GM04504 (cell line): Measurements from ENCODE around the gene TMEM147.
A peak's percentile ranks its signal among the peaks of the same experiment; 100 is the strongest.

Experiments used
- DNase-seq: peaks from one replicate; pipeline ENCODE4 v3.0.0-alpha.2; 2012; ENCODE audit warnings: low read depth

TMEM147 gene

DNA sequence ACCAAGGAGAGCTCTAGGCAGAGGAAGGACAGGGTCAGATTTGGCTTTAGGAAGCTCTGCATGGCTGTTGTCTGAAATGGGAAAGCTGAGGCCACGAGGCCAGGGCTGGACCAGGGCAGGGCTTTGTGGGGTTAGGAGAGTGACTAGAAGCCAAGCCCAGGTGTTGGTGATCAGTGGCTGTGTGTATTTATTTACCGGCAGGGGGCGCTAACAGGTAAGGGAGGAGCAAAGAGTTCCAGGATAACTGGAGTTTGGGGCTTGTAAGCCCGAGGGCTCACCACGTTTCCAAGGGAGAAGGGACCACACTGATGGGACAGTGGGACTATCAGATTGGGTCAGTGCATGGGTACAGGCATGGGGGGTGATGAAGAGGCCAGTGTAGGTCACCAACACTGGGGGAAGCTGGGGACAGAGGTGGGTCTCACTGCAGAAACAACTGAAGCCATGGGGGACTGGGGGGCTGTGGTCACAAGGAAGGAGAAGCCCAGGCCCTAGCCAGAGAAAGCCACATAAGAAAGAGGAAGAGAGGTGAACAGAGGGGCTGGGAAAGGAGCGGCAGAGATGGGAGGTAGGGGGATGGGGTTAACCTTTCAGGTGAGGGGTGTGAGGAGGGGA is 3.9 kb downstream of the TMEM147 start:
- DNase-seq = peak; percentile 29

DNA sequence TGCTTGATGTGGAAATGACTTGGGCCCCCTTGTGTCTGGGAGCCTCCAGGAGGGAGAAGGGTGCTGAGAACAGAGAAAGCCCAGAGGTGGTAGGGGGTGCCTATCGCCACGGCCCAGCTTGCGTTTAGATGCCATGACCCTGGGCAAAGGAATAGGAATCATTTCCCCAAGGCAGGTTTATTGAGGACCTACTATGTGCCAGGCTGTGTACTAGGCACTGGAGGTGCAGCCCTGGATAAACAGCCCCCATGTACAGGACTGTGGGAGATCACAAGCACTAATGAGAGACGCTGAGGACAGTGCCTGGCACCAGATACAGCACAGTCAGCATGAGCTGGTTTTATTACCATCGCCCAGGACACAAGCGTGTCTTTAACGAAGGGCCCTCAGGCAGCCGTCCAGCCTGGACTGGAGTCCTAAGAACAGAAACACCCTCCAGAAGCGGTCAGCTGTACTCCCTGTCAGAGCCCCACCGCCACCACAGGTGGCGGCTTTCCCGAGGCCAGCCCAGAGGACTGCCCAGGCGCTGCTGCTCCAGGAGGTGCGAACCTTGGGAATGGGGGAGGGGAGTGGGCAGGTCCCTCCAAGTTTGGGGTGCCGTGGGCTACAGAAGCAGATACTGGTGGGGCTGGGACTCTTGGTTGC is 4.6 kb downstream of the TMEM147 start:
- no peak for DNase-seq

DNA sequence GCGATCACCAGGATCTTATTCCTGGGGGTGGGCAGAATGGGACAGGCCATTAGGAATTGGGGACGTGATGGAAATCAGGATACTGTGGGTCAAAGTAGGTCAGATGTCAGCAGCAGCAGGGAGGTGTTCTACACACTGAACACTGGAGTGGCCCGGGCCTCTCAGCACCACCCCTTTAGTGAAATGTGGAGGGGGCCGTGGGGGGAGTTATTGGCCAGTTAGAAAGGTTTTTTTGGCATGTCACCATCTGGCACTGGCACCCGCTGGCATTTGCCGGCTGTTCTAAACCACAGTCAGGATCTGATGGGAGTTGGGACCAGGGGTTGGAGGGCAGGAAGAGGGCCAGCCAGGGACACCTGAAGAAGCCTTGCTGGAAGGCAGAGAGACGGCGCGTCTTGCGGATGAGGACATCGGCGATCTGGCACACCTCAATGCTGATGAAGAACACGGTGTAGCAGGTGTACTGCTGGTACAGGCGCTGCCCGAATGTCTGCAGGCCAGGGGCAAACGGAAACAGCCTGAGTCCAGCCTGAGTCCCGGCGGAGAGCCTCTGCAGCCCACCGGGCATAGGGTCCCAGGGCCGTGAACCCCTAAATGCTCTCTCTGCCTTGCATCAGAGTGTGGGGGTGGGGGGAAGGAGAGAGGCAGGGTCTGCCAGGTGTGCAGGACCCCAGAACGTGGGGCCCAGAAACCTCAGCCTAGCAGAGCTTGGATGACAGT is 5.8 kb downstream of the TMEM147 start:
- no peak for DNase-seq

DNA sequence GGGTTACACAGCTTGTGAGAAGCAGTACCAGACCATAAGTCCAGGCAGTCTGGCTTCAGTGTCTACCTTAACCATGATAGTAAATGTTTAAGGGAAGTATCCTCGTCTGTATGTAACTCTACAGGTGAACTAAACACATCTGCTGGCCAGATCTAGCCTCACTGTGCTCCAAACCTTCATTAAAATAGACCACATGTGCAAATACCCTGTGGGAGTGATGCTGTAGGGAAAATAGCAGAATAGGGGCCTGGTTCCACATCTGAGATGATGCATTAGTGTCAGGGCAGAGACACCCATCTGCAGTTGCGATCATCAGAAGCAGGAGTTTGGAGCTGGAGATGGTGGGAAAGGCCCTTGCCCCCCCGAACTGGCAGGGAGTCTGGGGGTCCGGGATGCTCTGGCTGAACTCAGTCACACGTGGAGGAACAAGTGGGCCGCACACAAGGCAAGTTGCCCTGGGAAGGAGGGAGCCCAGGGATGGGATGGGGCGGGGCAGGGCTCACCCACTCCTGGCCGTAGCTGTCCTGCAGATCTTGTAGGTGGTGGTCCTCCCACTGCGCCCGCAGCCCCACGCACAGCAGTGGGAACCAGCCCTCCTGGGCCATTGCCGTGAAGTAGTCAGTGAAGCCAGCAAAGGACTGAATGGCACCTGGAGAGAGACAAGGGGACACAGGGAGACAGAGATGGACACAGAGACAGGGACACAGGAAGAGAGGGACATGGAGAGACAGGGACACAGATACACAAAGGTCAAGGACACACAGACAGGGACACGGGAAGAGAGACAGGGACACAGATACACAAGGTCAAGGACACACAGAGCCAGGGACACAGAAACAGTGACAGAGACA is 7.3 kb downstream of the TMEM147 start:
- no peak for DNase-seq

DNA sequence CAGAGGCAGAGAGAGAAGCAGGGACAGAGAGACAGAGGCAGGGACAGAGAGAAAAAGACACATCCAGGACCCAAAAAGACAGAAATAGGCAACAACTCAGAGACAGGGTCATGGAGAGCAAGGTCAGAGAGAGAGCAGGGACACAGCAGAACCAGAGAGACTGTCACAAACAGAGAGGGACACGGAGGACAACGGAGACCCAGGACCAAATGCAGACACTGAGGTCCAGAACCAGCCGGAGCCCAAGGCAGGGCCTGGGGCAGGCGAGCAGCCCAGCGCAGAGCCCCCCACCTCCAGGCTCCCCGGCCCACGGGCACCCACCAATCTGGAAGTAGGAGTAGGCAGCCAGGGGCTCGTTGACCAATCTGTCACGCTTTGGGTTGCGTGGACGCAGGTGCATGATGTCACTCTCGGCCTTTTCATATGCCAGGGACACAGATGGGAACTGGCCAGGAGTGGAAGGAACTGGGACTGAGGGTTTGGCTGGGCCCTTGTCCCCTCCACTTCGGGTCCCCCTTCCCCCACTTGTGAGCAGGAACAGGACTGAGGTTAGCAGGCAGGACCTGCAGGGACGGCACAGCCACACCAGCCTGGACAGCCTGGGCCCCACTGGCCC is 8.1 kb downstream of the TMEM147 start:
- no peak for DNase-seq

DNA sequence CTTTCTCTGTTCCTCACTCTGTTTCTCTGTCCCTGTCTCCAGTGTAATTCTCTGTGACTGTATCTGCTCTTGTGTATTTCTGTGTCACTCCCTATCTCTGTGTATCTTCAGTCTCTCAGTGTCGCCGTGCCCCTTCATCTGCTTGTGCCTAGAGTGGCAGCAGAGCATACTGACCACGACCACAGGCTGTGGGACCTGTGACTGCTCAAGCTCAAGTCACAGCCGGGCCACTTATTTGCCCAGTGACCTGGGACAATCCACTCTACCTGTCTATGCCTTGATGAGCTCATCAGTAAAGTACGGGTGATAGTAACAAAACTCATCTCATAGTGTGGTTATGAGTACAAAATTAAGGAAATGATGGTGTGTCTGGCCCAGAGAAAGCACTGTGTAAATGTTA is 8.7 kb downstream of the TMEM147 start:
- DNase-seq = no peak

DNA sequence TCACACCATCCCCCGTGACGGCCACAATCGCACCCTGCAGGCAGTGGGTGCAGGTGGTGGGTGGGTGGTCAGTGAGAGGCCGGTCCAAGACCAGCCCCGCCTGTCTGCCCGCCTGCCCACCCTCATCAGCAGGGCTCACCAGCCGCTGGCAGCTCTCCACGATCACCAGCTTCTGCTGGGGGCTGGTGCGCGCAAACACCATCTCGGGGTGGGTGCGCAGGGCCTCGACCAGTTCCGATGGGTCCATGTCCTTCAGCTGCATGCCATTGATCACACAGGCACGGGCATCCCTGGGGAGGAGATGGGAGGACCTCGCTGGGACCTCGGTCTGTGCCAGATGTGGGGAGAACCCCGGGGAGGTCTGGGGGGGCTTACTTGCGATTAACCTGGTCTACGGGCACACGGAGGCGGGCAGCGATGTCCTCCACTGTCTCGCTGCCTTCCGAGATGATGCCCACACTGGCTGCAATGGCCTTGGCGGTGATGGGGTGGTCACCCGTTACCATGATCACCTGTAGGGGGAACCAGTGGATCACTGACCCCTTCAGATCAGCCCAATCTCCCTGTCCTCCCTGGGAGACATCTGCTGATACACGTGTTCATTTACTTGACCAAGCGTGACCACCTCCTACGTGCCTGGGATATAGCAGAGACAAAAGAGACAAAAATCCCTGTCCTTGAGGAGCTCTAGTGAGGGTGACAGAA is 10.0 kb downstream of the TMEM147 start:
- no peak for DNase-seq

DNA sequence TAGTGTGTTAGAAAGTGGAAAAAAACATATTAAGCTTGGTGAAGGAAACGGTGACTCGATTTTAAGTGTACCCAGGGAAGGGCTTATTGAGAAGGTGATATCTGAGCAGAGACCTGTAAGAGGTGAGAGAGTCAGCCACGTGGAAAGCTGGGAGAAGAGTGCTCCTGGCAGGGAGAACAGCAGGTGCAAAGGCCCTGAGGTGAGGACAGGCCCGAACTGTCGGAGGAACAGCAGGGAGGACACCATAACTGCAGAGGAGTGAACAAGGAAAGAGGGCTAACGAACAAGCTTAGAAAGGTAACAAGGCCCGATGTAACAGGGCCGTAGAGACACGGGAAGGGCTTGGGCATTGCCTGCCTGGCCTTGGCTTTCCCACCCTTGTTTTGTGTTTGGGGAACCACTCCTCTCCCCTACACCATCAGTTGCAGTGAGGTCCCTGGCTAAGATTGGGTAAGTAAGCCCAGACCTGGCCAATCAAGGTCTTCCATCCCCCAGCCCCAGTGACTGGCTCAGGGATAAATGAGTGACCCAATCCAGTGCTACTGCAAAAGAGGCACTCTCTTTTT is 10.7 kb downstream of the TMEM147 start:
- no peak for DNase-seq

DNA sequence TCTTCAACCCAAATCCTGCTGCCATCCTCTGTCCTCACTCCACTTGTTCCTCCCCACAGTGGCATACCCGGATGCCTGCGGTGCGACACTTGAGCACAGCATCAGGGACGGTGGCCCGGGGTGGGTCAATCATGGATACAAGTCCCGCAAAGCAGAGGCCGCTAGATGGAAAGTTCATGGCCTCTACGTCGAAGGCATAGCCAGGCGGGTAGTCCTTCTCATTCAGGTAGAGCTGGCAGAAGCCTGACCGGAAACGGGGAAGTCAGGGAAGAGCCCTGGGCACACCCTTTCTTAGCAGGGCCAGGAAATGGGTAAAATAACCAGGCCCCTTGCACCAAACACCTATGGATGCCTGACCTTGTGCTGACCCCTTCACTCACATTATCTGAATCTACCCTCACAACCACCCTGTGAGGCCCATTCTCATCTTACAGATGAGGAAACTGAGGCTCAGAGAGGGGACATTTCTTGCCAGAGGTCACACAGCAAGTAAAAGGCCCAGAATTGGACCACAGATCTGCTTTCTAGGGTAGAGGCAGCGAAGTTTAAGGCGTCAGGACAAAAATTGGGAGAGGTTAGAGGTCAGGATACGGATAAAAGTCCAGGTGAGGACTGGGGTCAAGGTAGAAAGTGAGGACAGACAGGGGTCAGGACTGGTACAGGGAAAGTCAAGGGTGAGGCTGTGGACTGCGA is 11.6 kb downstream of the TMEM147 start:
- no peak for DNase-seq

DNA sequence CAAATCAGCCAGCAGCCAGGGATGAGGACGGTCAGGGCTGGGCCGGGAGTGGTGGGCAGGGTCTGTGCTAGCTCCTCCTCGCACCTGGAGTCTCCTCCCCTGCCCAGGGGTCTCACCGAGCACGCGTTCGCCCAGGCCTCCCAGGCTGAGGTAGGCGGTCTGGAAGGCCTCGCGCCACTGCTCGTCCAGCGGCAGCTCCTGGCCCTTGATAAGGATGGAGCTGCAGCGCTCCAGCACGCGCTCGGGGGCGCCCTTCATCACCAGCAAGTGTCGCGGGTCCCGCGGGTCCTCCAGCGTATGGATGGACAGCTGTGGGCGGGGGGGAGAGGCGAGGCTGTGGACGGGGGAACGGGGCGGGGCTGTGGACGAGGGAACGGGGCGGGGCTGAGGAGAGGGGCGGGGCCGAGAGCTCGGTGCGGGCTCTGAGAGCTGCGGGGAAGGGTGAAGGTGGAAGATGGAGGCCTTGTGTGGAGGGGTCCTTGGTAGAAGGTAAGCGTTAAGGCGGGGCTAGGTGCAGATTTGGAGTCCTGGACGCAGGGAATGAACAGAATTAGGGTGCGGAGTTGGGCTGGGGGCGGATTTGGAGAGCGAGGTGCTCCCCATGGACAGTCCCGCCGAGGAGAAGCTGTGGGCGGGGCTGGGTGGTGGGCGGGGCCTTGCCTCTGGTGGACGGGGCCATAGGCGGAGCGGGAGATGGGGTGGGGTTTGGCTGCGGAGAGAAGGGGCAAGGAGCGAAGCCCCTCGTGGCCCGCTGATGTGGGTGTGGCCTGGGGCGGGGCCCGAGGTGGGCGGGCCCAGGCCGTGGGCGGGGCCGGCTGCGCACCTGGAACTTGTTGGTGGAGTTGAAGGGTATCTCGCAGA is 12.3 kb downstream of the TMEM147 start:
- DNase-seq = no peak

DNA sequence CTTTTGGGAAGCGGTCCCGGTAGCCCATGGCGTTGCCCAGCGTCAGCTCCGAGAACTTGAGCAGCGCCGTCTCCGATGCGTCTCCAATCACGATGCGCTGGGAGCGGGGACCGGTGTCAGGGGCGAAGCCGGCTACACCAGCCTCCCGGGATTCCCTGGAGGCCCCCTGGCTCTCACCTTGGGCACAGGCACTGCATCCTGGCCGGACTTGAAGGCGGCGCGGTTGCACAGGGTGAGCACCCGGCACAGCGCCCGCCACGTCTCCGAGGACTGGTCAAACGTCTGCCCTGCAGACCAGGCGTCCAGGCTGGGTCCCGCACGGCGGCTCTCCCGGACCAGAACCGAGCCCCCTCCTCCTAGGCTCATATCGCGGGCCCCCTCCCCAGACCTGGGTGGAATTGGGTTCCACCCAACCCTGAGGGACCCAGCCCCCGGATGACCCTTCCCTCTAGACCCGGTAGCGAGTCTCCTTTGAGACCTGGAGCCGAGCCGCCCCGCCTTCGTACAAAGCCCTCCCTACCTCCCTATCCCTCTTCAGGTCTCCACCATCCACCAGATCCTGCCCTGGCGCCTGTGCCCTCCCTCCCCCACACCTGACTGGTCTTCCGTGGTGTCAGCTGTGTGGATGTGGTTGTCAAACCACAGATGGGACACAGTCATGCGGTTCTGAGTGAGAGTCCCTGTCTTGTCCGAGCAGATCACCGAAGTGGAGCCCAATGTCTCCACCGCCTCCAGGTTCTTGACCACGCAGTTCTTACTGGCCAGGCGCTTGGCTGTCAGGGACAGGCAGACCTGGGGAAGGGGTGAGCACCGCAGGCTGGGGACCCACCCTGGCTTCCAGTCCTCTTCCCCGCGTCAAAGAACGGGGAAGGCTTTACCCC is 13.2 kb downstream of the TMEM147 start:
- DNase-seq = no peak

DNA sequence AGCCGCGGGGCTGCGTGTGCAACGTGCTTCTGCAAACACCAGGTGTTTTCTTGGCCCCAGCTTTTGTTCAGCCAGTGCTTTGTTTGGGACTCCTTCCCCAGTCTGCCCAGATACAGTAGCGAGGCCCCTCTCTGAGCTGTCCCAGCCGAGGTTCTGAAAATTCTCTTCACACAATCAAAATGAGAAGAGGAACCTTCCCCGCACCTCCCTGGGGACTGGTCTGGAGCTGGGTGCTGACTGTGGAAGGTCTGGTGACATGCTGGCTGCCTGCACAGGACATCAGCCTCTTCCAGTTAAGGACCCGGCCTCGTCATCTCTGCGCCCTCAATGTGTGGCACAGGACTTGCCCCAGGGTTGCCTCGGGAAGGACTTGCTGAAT is 13.8 kb downstream of the TMEM147 start:
- no peak for DNase-seq

DNA sequence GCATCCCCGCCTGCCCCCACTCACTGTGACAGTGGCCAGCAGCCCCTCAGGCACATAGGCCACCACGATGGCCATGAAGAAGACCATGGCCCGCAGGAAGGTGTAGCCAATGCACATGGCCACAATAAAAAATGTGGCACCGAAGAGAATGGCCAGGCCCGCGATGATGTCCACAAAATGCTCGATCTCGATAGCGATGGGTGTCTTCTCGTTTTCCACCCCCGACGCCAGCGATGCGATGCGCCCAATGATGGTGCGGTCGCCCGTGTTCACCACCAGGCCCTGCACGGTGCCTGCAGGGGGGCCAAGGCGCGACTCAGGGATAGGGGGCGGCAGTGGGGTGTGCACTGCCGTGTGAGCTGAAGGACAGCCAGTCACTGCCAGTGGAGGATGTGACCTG is 14.4 kb downstream of the TMEM147 start:
- no peak for DNase-seq

DNA sequence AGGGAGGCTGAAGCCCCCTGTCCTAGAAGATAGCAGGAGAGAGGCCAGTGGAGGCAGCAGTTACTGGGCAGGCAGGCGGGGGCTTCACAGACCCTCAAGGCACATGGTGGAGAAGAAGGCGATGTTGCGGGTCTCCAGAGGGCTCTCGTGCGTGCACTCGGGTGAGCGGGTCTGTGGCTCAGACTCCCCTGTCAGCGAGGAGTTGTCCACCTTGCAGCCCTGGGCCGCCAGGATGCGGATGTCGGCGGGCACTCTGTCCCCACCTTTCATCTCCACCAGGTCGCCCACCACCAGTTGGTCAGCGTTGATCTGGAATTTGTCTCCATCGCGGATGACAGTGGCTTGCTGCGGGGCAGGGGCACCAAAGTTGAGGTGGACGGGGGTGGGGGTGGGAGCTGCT is 14.8 kb downstream of the TMEM147 start:
- DNase-seq = no peak

DNA sequence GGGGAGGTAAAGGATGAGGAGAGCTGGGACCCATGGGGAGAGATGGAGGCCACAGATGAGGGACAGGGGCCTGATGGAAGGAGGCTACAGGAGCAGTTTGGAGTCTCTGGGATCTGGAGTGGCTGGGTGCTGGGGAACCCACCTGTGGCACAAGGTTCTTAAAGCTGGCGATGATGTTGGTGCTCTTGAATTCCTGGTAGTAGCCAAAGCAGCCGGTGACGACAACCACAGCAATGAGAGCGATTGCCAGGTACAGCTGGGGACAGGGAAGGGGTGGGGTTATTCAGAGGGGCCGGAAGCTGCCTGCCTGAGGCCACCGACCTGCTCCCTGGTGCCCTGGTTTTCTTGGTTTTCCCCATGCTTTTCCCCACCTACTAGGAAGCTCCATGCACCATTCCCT is 15.3 kb downstream of the TMEM147 start:
- no peak for DNase-seq

DNA sequence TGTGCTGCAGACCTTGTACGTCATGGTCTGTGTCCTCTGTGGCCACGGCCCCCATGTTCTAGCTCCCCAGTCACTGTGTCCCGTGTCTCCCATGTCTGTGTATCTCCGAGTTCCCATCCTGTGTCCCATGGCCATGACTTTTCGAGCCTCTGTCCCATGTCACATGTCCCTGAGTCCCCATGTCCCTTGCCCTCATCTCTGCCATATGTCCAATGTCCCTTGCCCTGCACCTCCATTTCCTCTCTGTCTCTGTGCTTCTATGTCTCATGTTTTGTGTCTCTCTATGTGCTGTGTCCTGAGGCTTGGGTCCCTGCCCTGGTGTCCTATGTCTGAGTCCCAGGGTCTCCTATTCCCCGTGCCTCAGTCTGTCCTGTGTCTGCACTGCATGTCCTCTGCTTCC is 16.0 kb downstream of the TMEM147 start:
- no peak for DNase-seq

DNA sequence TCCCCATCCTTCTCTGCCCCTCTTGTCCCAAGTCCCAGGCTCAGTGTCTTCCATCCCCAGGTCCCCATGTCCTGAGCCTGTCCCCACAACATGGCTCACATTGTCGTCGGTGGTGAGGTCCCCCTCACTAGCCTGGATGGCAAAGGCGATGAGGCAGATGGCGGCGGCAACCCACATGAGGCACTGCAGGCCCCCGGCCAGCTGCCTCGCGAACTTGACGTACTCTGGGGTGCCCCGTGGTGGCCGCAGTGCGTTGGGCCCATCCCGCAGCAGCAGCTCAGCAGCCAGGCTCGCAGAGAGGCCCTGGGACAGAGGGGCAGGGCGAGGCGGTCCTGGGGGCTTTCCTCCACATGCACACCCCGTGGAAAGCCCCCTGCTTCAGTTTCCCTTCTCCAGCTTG is 16.9 kb downstream of the TMEM147 start:
- DNase-seq = no peak

DNA sequence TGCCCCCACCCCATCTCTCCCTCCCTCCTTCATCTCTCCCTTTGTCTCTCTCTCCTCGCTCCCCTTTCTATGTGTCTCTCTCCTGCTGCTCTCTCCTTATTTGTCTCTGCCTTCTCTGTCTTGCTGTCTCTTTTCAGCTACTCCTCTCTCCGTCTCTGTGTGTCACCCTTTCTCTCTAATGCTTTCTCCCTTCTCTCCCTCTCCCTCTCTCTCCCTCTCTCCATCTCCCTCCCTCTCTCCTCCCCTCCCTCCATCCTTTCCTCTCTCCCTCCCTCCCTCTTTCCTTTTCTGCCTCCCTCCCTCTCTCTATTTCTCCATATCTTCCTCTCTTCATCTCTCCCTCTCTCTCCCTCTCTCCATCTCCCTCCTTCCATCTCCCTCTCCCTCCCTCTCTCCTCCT is 17.4 kb downstream of the TMEM147 start:
- no peak for DNase-seq
